RKO (cell line): ENCODE data around the gene PTGES2.
"Not testable (repeated sequence)": the region's sequence is repeated elsewhere in the genome, so short reads cannot be mapped to it uniquely, and the experiment has no call there.

Source experiments
- DNase-seq: peaks from one replicate; pipeline ENCODE4 v3.0.0-alpha.2; 2016; ENCODE audit warnings: low spot score

The PTGES2 gene

DNA sequence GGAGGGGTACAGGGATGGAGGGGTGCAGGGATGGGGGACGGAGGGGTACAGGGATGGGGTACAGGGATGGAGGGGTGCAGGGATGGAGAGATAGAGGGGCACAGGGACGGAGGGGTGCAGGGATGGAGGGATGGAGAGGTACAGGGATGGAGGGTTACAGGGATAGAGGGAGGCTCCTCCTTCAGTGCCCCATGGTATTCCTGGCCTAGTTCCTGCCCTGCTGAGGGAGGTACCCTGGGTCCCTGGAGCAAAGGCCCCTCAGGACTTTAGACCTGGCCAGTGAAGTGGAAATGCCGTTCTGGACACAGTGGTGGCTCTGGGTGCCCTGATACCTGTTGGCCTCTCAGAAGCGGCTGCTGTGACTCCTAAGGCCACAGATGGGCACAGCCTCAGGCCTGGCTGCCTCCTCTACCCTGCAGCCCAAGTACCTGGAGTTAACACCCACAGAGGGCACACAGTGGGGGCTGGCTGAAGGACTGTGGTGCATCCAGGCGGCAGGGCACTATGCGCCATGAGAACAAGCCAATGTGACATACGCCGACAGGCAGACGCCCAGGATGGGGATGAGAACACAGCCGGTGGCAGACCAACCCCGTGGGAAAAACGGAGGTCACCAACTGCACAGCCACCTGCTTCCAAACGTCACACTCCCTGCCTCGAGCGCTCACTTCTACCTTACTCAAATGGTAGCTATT is 8.4 kb downstream of the PTGES2 start:
- DNase-seq, result no peak

- no peak for DNase-seq
These were observed 9.1 kb downstream of the PTGES2 start for GRCh38 chr9:128118472-128118857.

- DNase-seq, result peak; percentile 94
These were observed 9.7 kb downstream of the PTGES2 start for GRCh38 chr9:128117613-128118471.

- no peak for DNase-seq
These were observed 11.1 kb downstream of the PTGES2 start for GRCh38 chr9:128116104-128117083.

- no peak for DNase-seq
These were observed 12.1 kb downstream of the PTGES2 start for GRCh38 chr9:128115187-128116103.

GRCh38 chr9:128114326-128115186 is 13.0 kb downstream of the PTGES2 start:
- DNase-seq, result no peak

- no peak for DNase-seq
These were observed 13.8 kb downstream of the PTGES2 start for GRCh38 chr9:128113526-128114325.

DNA sequence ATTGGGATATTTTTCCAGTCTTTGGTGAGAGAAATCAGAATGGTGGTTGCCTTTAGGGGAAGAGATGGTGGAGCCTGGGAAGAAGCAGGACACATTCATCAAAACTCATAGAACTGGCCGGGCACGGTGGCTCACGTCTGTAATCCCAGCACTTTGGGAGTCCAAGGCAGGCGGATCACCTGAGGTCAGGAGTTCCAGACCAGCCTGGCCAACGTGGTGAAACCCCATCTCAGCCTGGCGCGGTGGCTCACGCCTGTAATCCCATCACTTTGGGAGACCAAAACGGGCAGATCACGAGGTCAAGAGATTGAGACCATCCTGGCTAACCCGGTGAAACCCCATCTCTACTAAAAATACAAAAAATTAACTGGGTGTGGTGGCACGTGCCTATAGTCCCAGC is 15.8 kb downstream of the PTGES2 start:
- DNase-seq, result not testable (repeated sequence)

GRCh38 chr9:128109050-128109709 is 18.3 kb downstream of the PTGES2 start:
- no peak for DNase-seq

DNA sequence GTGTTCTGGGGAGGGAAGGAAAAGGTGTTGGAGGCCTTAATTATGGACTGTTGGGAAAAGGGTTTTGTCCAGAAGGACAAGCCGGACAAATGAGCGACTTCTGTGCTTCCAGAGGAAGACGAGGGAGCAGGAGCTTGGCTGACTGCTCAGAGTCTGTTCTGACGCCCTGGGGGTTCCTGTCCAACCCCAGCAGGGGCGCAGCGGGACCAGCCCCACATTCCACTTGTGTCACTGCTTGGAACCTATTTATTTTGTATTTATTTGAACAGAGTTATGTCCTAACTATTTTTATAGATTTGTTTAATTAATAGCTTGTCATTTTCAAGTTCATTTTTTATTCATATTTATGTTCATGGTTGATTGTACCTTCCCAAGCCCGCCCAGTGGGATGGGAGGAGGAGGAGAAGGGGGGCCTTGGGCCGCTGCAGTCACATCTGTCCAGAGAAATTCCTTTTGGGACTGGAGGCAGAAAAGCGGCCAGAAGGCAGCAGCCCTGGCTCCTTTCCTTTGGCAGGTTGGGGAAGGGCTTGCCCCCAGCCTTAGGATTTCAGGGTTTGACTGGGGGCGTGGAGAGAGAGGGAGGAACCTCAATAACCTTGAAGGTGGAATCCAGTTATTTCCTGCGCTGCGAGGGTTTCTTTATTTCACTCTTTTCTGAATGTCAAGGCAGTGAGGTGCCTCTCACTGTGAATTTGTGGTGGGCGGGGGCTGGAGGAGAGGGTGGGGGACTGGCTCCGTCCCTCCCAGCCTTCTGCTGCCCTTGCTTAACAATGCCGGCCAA is 19.1 kb downstream of the PTGES2 start:
- no peak for DNase-seq

DNA sequence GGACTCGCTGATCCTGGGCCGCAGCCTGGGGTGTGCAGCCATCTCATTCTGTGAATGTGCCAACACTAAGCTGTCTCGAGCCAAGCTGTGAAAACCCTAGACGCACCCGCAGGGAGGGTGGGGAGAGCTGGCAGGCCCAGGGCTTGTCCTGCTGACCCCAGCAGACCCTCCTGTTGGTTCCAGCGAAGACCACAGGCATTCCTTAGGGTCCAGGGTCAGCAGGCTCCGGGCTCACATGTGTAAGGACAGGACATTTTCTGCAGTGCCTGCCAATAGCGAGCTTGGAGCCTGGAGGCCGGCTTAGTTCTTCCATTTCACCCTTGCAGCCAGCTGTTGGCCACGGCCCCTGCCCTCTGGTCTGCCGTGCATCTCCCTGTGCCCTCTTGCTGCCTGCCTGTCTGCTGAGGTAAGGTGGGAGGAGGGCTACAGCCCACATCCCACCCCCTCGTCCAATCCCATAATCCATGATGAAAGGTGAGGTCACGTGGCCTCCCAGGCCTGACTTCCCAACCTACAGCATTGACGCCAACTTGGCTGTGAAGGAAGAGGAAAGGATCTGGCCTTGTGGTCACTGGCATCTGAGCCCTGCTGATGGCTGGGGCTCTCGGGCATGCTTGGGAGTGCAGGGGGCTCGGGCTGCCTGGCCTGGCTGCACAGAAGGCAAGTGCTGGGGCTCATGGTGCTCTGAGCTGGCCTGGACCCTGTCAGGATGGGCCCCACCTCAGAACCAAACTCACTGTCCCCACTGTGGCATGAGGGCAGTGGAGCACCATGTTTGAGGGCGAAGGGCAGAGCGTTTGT is 19.9 kb downstream of the PTGES2 start:
- no peak for DNase-seq

- DNase-seq, result no peak
These were observed 20.5 kb downstream of the PTGES2 start for GRCh38 chr9:128106940-128107467.

DNA sequence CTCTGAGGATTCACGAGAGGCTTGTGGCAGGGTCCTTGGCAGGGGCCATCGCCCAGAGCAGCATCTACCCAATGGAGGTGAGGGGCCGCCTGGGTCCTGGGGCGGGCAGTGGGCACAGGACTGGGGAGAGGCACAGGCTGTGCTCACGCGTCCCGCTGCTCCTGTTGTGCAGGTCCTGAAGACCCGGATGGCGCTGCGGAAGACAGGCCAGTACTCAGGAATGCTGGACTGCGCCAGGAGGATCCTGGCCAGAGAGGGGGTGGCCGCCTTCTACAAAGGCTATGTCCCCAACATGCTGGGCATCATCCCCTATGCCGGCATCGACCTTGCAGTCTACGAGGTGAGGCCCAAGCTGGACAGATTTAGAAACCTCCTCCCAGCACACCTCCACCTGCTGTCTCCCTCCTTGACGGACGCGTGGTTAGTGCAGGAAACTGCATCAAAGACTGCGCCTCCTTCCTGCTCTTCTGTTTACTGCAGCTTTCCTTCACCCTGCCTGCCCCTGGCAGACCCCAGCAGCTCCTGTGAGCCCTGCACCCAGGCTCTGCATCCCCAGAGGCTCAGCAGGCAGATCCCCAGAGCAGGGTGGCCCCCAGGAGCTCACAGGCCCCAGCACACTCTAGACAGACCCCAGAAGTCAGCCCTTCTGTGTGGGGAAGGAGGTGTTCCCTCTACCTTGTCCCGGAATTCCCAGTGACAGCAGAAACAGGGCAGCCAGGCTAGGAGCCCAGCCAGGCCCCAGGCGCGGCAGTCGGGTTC is 21.2 kb downstream of the PTGES2 start:
- DNase-seq, result no peak

- no peak for DNase-seq
These were observed 21.9 kb downstream of the PTGES2 start for GRCh38 chr9:128105538-128106175.

DNA sequence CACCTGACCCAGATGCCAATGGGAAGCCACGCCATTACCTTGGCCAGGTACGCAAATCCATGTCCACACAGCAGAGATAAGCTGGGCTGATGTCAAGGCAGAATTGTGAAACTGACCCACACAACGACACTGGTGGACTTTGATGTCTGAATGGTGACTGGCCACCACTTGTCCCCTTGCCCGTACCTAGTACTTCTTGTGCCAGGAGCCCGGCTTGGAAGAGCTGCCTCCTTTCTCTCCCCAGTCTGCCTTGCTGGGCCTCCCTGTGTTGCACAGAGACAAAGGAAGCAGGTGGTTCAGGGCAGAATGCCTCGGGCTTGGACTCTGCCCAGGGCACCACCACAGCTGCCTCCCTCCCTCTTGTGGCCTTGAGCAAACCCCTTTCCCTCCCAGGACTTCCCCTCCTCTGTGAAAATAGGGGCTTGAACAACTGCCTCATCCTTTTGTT is 23.3 kb downstream of the PTGES2 start:
- DNase-seq, result no peak

- DNase-seq, result no peak
These were observed 24.0 kb downstream of the PTGES2 start for GRCh38 chr9:128103589-128103962.
